HepG2 (cell line): ENCODE measurements around the gene GJB5. TPM values are rescaled to one million over a fixed set of nuclear protein-coding genes. Genes with fewer than 3 reads are reported as not detected.

ENCODE experiments used
- ATAC-seq: fragments of 200-7000 bp; cut with Tn5 transposase; 3 replicates; pipeline ENCODE4 v1.9.1; 2020; ENCODE audit warnings: mild to moderate bottlenecking, moderate library complexity
- BruUV-seq: library from RNA; stranded (reverse); fragments of 400-500 nt; replicated peaks from 2 replicates; lab custom pipeline; 2021; lab: Mats Ljungman, UMichigan
- CTCF ChIA-PET: fragments of 300-600 bp; formaldehyde crosslinking; extraction: SDS; loops from one replicate; lab custom pipeline; 2021; ENCODE audit warnings: low total read pairs, inconsistent platforms, low intra/inter-chr PET ratio; lab: Yijun Ruan, JAX
- POLR2A ChIA-PET: fragments of 350-600 bp; sonication (Branson Sonifier 250); formaldehyde crosslinking; loops from one replicate; lab custom pipeline; 2020; ENCODE audit warnings: antibody characterized with exemption, inconsistent platforms; lab: Yijun Ruan, JAX
- DNase-seq: peaks from one replicate; pipeline ENCODE4 v3.0.0-alpha.2; 2015; ENCODE audit warnings: low spot score
- FAIRE-seq: peaks from 3 replicates; lab custom pipeline; 2011; peaks lifted over from hg19 to GRCh38; lab: Jason Lieb, UNC
- H2AFZ ChIP-seq: one replicate; pipeline ENCODE4 v1.6.1; 2011; ENCODE audit warnings: low read length, inconsistent platforms
- H3K27ac ChIP-seq: fragments of 300-600 bp; 3 replicates; pipeline ENCODE4 v1.8.0; 2011; ENCODE audit warnings: mixed run types, mild to moderate bottlenecking, mixed read lengths, low read length, inconsistent platforms; ENCODE audit not compliant: insufficient read depth; ENCODE audit errors: extremely low read length
- H3K27me3 ChIP-seq, 2 experiments: fragments of 200-600 bp in 1 of 2; 2 replicates in 1 of 2; 3 replicates in 1 of 2; pipeline versions ENCODE4 v1.6.0 to v1.8.0; 2011; ENCODE audit warnings: low read length in 2 of 2, mild to moderate bottlenecking in 2 of 2, moderate library complexity in 2 of 2, inconsistent platforms in 1 of 2; ENCODE audit not compliant: insufficient read depth in 2 of 2, control insufficient read depth in 1 of 2
- H3K36me3 ChIP-seq, 2 experiments: fragments of 200-600 bp in 1 of 2; replicated peaks in 1 of 2; 2 replicates in 1 of 2; 3 replicates in 1 of 2; pipeline versions ENCODE4 v1.5.1 to v1.8.0; 2011; ENCODE audit warnings: low read length in 2 of 2, inconsistent platforms in 1 of 2; ENCODE audit not compliant: insufficient read depth in 2 of 2, control insufficient read depth in 1 of 2
- H3K4me1 ChIP-seq: 2 replicates; pipeline ENCODE4 v1.5.1; 2012; ENCODE audit warnings: low read length, inconsistent platforms; ENCODE audit not compliant: insufficient read depth
- H3K4me2 ChIP-seq: 2 replicates; pipeline ENCODE4 v1.6.0; 2011; ENCODE audit warnings: low read depth, low read length, inconsistent platforms
- H3K4me3 ChIP-seq, 3 experiments: fragments of 200-600 bp in 1 of 3; sonication (generic), shearing (Covaris generic) in 1 of 3; replicated peaks in 1 of 3; 2 replicates each; pipeline ENCODE4 v1.5.1; 2011 to 2016; ENCODE audit warnings: low read length in 3 of 3, inconsistent platforms in 2 of 3, low read depth in 2 of 3, mild to moderate bottlenecking in 2 of 3, control low read depth in 1 of 3, mixed read lengths in 1 of 3; ENCODE audit not compliant: insufficient read depth in 1 of 3
- H3K79me2 ChIP-seq: one replicate; pipeline ENCODE4 v1.6.1; 2011; ENCODE audit warnings: low read length, inconsistent platforms; ENCODE audit not compliant: insufficient read depth
- H3K9ac ChIP-seq: 2 replicates; pipeline ENCODE4 v1.6.0; 2011; ENCODE audit warnings: mild to moderate bottlenecking, low read depth, low read length, inconsistent platforms; ENCODE audit not compliant: insufficient read depth
- H3K9me3 ChIP-seq: 2 replicates; pipeline ENCODE4 v1.5.1; 2012; ENCODE audit warnings: mild to moderate bottlenecking, low read length
- H4K20me1 ChIP-seq: 2 replicates; pipeline ENCODE4 v1.6.0; 2011; ENCODE audit warnings: inconsistent platforms, mild to moderate bottlenecking, low read length, moderate library complexity; ENCODE audit not compliant: insufficient read depth
- ARHGAP35 ChIP-seq: sonication (generic); formaldehyde crosslinking; IDR thresholded peaks from 2 replicates; pipeline ENCODE4 v1.9.0; 2022; ENCODE audit warnings: mild to moderate bottlenecking, inconsistent platforms, moderate library complexity, missing genetic modification reagents, borderline replicate concordance
- DPF2 ChIP-seq: sonication (generic); formaldehyde crosslinking; IDR thresholded peaks from 2 replicates; pipeline ENCODE4 v1.4.0; 2020; ENCODE audit warnings: mild to moderate bottlenecking, low read depth, missing genetic modification reagents, borderline replicate concordance
- NPAS2 ChIP-seq: sonication (generic); formaldehyde crosslinking; IDR thresholded peaks from 2 replicates; pipeline ENCODE4 v1.8.0; 2022; ENCODE audit warnings: mild to moderate bottlenecking, missing genetic modification reagents, borderline replicate concordance
- SMARCC2 ChIP-seq: fragments of 450-650 bp; IDR thresholded peaks from 2 replicates; pipeline ENCODE4 v1.6.1; 2017; ENCODE audit warnings: antibody characterized with exemption, mild to moderate bottlenecking
- TRIM24 ChIP-seq: sonication (generic); formaldehyde crosslinking; IDR thresholded peaks from 2 replicates; pipeline ENCODE4 v1.8.0; 2022; ENCODE audit warnings: mild to moderate bottlenecking, missing genetic modification reagents
- ZNF207 ChIP-seq: fragments of 450-650 bp; IDR thresholded peaks from 2 replicates; pipeline ENCODE4 v1.6.1; 2016; ENCODE audit warnings: antibody characterized with exemption, borderline replicate concordance
- ZNF33A ChIP-seq: sonication (generic); formaldehyde crosslinking; IDR thresholded peaks from 2 replicates; pipeline ENCODE4 v1.5.1; 2020; ENCODE audit warnings: missing genetic modification reagents, mild to moderate bottlenecking, moderate library complexity, borderline replicate concordance
- ZNF557 ChIP-seq: sonication (generic); formaldehyde crosslinking; IDR thresholded peaks from 2 replicates; pipeline ENCODE4 v1.4.0; 2020; ENCODE audit warnings: missing genetic modification reagents
- whole genome bisulfite sequencing: methylation state at CpG from one replicate; pipeline ENCODE4 v1.1.6; 2017; ENCODE audit warnings: low lambda C conversion rate; 5-methylcytosine and 5-hydroxymethylcytosine counted together
- in situ Hi-C: cut with HindIII; loops from 2 replicates; pipeline ENCODE4 v1.10.0; 2017; ENCODE audit warnings: low pct_unique_long_range_greater_than_20kb; ENCODE audit not compliant: extremely low pct_ligation_motif_present
- intact Hi-C: fragments of 100-400 bp; cut with micrococcal nuclease; formaldehyde crosslinking; loops from one replicate; pipeline ENCODE4 v1.10.0; 2022; ENCODE audit not compliant: unreplicated experiment
- polyA plus RNA-seq, 8 experiments: library from polyadenylated mRNA; depleted of rRNA in 3 of 8; stranded (reverse) in 7 of 8; unstranded in 1 of 8; fragments of >200 nt; fragmentation: Illumina TruSeq in 4 of 8; extraction: Trizol in 4 of 8; gene quantifications; 2 replicates each; pipeline versions ENCODE4 v1.2.1 to v1.2.3, GENCODE V29; 2011 to 2016; ENCODE audit warnings: low read depth in 4 of 8, missing spikeins in 1 of 8, mixed read lengths in 1 of 8; ENCODE audit not compliant: insufficient read depth in 1 of 8
- total RNA-seq, 5 experiments: library from RNA; depleted of rRNA; stranded (reverse); fragments of >200 nt; fragmentation: Illumina TruSeq; extraction: Trizol; gene quantifications; 2 replicates each; pipeline ENCODE4 v1.2.3, GENCODE V29; 2016; ENCODE audit warnings: low read depth in 1 of 5
- TF ChIP-seq, protein P1 (sequence below): sonication (generic); formaldehyde crosslinking; IDR thresholded peaks from 2 replicates; pipeline ENCODE4 v1.4.0; 2020; ENCODE audit warnings: missing genetic modification reagents, borderline replicate concordance
- TF ChIP-seq, protein P2 (sequence below): sonication (generic); formaldehyde crosslinking; IDR thresholded peaks from 2 replicates; pipeline ENCODE4 v1.4.0; 2020; ENCODE audit warnings: missing genetic modification reagents
- TF ChIP-seq, protein P3 (sequence below): IDR thresholded peaks from 2 replicates; pipeline ENCODE4 v1.6.1; 2016
- TF ChIP-seq, protein P4 (sequence below): sonication (generic); formaldehyde crosslinking; IDR thresholded peaks from 2 replicates; pipeline ENCODE4 v1.9.0; 2021; ENCODE audit warnings: mild to moderate bottlenecking, missing genetic modification reagents

The GJB5 gene
- total and polyA plus RNA-seq, 2 of the 13 experiments (the other 11 are each of a cell fraction or from before 2014, with no cell fraction given): not detected

DNA sequence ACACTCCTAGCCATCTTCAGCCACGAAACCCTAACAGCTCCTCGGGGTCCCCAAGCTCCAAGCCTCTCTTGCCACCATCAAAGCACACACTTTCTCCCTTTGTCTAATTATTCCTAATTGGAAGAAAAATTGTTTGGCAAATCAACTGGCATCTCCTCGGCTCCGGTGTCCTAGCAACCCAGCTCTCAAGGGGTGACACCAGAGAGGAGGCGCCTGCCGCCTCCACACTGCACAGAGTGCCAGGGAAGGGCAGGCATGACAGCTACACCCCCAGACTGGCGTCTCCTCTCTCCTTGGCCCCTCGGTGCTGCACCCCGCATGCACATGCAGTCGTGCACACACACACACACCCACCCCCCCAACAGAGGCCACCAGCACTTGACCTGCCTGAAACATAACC, 18.2 kb upstream of the GJB5 start:
- DNase-seq (no peak), FAIRE-seq (no peak), ATAC-seq (no peak)
- POLR2A ChIA-PET: no interaction called here
- in situ Hi-C loops (no loop called here), intact Hi-C loops (no loop called here)
- H3K4me2 ChIP-seq: no peak overlapping the region
- no peak overlapping the region for H2AFZ ChIP-seq
- H3K27me3 ChIP-seq: peaks cover 4 to 19% of the 10 kb centered on the region in 2 experiments; a peak in 4 of 5 replicates
- no peaks in the 10 kb centered on the region for H3K9me3 ChIP-seq
- no peaks in the 10 kb centered on the region for H3K79me2 ChIP-seq
- H3K4me3 ChIP-seq: no peak overlapping the region
- H3K36me3 ChIP-seq: no peaks in the 10 kb centered on the region
- no peaks in the 10 kb centered on the region for H4K20me1 ChIP-seq
- H3K27ac ChIP-seq: no peak overlapping the region
- BruUV-seq: no TSS peak
- no peak overlapping the region for H3K9ac ChIP-seq
- no peaks in the 10 kb centered on the region for H3K4me1 ChIP-seq
- CTCF ChIA-PET: no interaction called here
- 17% methylated on average over 8 of the region's 10 CpGs for WGBS
- TF ChIP-seq ZNF33A (CRISPR knock-in tag): no peak
- TF ChIP-seq, protein P1, sequence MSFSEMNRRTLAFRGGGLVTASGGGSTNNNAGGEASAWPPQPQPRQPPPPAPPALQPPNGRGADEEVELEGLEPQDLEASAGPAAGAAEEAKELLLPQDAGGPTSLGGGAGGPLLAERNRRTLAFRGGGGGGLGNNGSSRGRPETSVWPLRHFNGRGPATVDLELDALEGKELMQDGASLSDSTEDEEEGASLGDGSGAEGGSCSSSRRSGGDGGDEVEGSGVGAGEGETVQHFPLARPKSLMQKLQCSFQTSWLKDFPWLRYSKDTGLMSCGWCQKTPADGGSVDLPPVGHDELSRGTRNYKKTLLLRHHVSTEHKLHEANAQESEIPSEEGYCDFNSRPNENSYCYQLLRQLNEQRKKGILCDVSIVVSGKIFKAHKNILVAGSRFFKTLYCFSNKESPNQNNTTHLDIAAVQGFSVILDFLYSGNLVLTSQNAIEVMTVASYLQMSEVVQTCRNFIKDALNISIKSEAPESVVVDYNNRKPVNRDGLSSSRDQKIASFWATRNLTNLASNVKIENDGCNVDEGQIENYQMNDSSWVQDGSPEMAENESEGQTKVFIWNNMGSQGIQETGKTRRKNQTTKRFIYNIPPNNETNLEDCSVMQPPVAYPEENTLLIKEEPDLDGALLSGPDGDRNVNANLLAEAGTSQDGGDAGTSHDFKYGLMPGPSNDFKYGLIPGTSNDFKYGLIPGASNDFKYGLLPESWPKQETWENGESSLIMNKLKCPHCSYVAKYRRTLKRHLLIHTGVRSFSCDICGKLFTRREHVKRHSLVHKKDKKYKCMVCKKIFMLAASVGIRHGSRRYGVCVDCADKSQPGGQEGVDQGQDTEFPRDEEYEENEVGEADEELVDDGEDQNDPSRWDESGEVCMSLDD (CRISPR knock-in tag): no peak
- TF ChIP-seq, protein P2, sequence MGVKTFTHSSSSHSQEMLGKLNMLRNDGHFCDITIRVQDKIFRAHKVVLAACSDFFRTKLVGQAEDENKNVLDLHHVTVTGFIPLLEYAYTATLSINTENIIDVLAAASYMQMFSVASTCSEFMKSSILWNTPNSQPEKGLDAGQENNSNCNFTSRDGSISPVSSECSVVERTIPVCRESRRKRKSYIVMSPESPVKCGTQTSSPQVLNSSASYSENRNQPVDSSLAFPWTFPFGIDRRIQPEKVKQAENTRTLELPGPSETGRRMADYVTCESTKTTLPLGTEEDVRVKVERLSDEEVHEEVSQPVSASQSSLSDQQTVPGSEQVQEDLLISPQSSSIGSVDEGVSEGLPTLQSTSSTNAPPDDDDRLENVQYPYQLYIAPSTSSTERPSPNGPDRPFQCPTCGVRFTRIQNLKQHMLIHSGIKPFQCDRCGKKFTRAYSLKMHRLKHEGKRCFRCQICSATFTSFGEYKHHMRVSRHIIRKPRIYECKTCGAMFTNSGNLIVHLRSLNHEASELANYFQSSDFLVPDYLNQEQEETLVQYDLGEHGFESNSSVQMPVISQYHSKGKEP (CRISPR knock-in tag): no peak
- no peak for TF ChIP-seq ZNF207
- TF ChIP-seq NPAS2 (CRISPR knock-in tag): no peak
- TF ChIP-seq TRIM24 (CRISPR knock-in tag): no peak
- TF ChIP-seq, protein P3, sequence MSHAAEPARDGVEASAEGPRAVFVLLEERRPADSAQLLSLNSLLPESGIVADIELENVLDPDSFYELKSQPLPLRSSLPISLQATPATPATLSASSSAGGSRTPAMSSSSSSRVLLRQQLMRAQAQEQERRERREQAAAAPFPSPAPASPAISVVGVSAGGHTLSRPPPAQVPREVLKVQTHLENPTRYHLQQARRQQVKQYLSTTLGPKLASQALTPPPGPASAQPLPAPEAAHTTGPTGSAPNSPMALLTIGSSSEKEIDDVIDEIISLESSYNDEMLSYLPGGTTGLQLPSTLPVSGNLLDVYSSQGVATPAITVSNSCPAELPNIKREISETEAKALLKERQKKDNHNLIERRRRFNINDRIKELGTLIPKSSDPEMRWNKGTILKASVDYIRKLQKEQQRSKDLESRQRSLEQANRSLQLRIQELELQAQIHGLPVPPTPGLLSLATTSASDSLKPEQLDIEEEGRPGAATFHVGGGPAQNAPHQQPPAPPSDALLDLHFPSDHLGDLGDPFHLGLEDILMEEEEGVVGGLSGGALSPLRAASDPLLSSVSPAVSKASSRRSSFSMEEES (CRISPR knock-in tag): no peak
- no peak for TF ChIP-seq SMARCC2
- TF ChIP-seq ZNF557 (CRISPR knock-in tag): no peak
- TF ChIP-seq, protein P4, sequence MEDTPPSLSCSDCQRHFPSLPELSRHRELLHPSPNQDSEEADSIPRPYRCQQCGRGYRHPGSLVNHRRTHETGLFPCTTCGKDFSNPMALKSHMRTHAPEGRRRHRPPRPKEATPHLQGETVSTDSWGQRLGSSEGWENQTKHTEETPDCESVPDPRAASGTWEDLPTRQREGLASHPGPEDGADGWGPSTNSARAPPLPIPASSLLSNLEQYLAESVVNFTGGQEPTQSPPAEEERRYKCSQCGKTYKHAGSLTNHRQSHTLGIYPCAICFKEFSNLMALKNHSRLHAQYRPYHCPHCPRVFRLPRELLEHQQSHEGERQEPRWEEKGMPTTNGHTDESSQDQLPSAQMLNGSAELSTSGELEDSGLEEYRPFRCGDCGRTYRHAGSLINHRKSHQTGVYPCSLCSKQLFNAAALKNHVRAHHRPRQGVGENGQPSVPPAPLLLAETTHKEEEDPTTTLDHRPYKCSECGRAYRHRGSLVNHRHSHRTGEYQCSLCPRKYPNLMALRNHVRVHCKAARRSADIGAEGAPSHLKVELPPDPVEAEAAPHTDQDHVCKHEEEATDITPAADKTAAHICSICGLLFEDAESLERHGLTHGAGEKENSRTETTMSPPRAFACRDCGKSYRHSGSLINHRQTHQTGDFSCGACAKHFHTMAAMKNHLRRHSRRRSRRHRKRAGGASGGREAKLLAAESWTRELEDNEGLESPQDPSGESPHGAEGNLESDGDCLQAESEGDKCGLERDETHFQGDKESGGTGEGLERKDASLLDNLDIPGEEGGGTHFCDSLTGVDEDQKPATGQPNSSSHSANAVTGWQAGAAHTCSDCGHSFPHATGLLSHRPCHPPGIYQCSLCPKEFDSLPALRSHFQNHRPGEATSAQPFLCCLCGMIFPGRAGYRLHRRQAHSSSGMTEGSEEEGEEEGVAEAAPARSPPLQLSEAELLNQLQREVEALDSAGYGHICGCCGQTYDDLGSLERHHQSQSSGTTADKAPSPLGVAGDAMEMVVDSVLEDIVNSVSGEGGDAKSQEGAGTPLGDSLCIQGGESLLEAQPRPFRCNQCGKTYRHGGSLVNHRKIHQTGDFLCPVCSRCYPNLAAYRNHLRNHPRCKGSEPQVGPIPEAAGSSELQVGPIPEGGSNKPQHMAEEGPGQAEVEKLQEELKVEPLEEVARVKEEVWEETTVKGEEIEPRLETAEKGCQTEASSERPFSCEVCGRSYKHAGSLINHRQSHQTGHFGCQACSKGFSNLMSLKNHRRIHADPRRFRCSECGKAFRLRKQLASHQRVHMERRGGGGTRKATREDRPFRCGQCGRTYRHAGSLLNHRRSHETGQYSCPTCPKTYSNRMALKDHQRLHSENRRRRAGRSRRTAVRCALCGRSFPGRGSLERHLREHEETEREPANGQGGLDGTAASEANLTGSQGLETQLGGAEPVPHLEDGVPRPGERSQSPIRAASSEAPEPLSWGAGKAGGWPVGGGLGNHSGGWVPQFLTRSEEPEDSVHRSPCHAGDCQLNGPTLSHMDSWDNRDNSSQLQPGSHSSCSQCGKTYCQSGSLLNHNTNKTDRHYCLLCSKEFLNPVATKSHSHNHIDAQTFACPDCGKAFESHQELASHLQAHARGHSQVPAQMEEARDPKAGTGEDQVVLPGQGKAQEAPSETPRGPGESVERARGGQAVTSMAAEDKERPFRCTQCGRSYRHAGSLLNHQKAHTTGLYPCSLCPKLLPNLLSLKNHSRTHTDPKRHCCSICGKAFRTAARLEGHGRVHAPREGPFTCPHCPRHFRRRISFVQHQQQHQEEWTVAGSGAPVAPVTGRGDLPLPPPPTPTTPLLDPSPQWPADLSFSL (CRISPR knock-in tag): no peak
- no peak for TF ChIP-seq DPF2 (CRISPR knock-in tag)
- TF ChIP-seq ARHGAP35: no peak
